ENCODE results near the gene KPNA2. TPM values are rescaled to one million over a fixed set of nuclear protein-coding genes. Genes with fewer than 3 reads are reported as not detected.
"Not testable (repeated sequence)": the region's sequence is repeated elsewhere in the genome, so short reads cannot be mapped to it uniquely, and the experiment has no call there.

KPNA2 gene
- total RNA-seq, 1 donor from 2014 or later = 95.4 TPM

- Mint-ChIP-seq H3K27me3 (ENCODE audit: low read depth) (no peaks in the 10 kb centered on the region), H3K9me3 (ENCODE audit: low read depth) (no peaks in the 10 kb centered on the region), H3K27ac (ENCODE audit: unreplicated experiment) (no peak overlapping the region), H3K36me3 (ENCODE audit: low read depth) (peaks cover 12% of the 10 kb centered on the region), H3K4me1 (ENCODE audit: low read depth) (peaks cover 31% of the 10 kb centered on the region), H3K4me3 (ENCODE audit: unreplicated experiment) (peak overlapping the region; percentile 31)
- TF ChIP-seq CTCF (IDR thresholded peaks at IDR 0.05) = no peak
- DNase-seq (ENCODE audit: low spot score) = peak; percentile 97
Observed at GRCh38 chr17:68035131-68035522, 408 bp upstream of the KPNA2 start.

GRCh38 chr17:68036304-68037147 lies 991 bp downstream of the KPNA2 start:
- peak overlapping the region; percentile 96 for H3K27ac Mint-ChIP-seq (ENCODE audit: unreplicated experiment)
- H3K4me1 Mint-ChIP-seq (ENCODE audit: low read depth) = peaks cover 31% of the 10 kb centered on the region
- TF ChIP-seq CTCF (IDR thresholded peaks at IDR 0.05) = no peak
- H3K27me3 Mint-ChIP-seq (ENCODE audit: low read depth) = no peaks in the 10 kb centered on the region
- DNase-seq (ENCODE audit: low spot score) = no peak
- no peaks in the 10 kb centered on the region for H3K9me3 Mint-ChIP-seq (ENCODE audit: low read depth)
- H3K4me3 Mint-ChIP-seq (ENCODE audit: unreplicated experiment) = peak overlapping the region; percentile 97
- H3K36me3 Mint-ChIP-seq (ENCODE audit: low read depth) = peaks cover 18% of the 10 kb centered on the region

GRCh38 chr17:68047153-68047846 lies 11.8 kb downstream of the KPNA2 start:
- H3K27ac Mint-ChIP-seq (ENCODE audit: unreplicated experiment) = no peak overlapping the region

GRCh38 chr17:68047890-68048542 lies 12.5 kb downstream of the KPNA2 start:
- DNase-seq (ENCODE audit: low spot score); H3K4me3 Mint-ChIP-seq (ENCODE audit: unreplicated experiment); H3K27me3 Mint-ChIP-seq (ENCODE audit: low read depth); H3K9me3 Mint-ChIP-seq (ENCODE audit: low read depth); H3K27ac Mint-ChIP-seq (ENCODE audit: unreplicated experiment): not testable (repeated sequence)
- Mint-ChIP-seq H3K36me3 (ENCODE audit: low read depth) (peaks cover 28% of the 10 kb centered on the region), H3K4me1 (ENCODE audit: low read depth) (peaks cover 11% of the 10 kb centered on the region)

More at GRCh38 chr17:68047153-68047846, 11.8 kb downstream of the KPNA2 start:
- Mint-ChIP-seq H3K27me3 (ENCODE audit: low read depth) (no peaks in the 10 kb centered on the region), H3K9me3 (ENCODE audit: low read depth) (no peaks in the 10 kb centered on the region), H3K4me3 (ENCODE audit: unreplicated experiment) (no peak overlapping the region), H3K36me3 (ENCODE audit: low read depth) (peaks cover 31% of the 10 kb centered on the region), H3K4me1 (ENCODE audit: low read depth) (peaks cover 4% of the 10 kb centered on the region)
- no peak for TF ChIP-seq CTCF (IDR thresholded peaks at IDR 0.05)
- DNase-seq (ENCODE audit: low spot score) = no peak

GRCh38 chr17:68048996-68049395 lies 13.5 kb downstream of the KPNA2 start:
- Mint-ChIP-seq H3K9me3 (ENCODE audit: low read depth) (no peaks in the 10 kb centered on the region), H3K27me3 (ENCODE audit: low read depth) (no peaks in the 10 kb centered on the region), H3K36me3 (ENCODE audit: low read depth) (peaks cover 19% of the 10 kb centered on the region), H3K4me1 (ENCODE audit: low read depth) (peaks cover 21% of the 10 kb centered on the region), H3K27ac (ENCODE audit: unreplicated experiment) (peak overlapping the region; percentile 22), H3K4me3 (ENCODE audit: unreplicated experiment) (no peak overlapping the region)
- DNase-seq (ENCODE audit: low spot score) = no peak
- TF ChIP-seq CTCF (IDR thresholded peaks at IDR 0.05) = no peak

GRCh38 chr17:68049812-68050437 lies 14.4 kb downstream of the KPNA2 start:
- Mint-ChIP-seq H3K27ac (ENCODE audit: unreplicated experiment) (peak overlapping the region; percentile 51), H3K4me1 (ENCODE audit: low read depth) (peaks cover 29% of the 10 kb centered on the region), H3K36me3 (ENCODE audit: low read depth) (peaks cover 14% of the 10 kb centered on the region)
- not testable (repeated sequence) for H3K4me3 Mint-ChIP-seq (ENCODE audit: unreplicated experiment); H3K9me3 Mint-ChIP-seq (ENCODE audit: low read depth); DNase-seq (ENCODE audit: low spot score); H3K27me3 Mint-ChIP-seq (ENCODE audit: low read depth)

- not testable (repeated sequence) for H3K27me3 Mint-ChIP-seq (ENCODE audit: low read depth); H3K27ac Mint-ChIP-seq (ENCODE audit: unreplicated experiment)
- peaks cover 29% of the 10 kb centered on the region for H3K4me1 Mint-ChIP-seq (ENCODE audit: low read depth)
Observed at GRCh38 chr17:68051321-68052312, 16.1 kb downstream of the KPNA2 start.

More at GRCh38 chr17:68051321-68052312, 16.1 kb downstream of the KPNA2 start:
- not testable (repeated sequence) for H3K4me3 Mint-ChIP-seq (ENCODE audit: unreplicated experiment); H3K9me3 Mint-ChIP-seq (ENCODE audit: low read depth); H3K36me3 Mint-ChIP-seq (ENCODE audit: low read depth); DNase-seq (ENCODE audit: low spot score)

Data from chondrocyte (in vitro differentiated cells).